NCI-H1436 treated with DMSO at 0.1 percent for 48 hours (cell line): Measurements from ENCODE around the gene HYDIN.

Experiments
- DNase-seq: peaks from one replicate; lab custom pipeline; 2025; lab: John Stamatoyannopoulos, UW

The HYDIN gene

GRCh38 chr16:71230122-71230845, at the start of gene HYDIN:
HYDIN (minus strand) TSS chr16:71230722; CDS start chr16:71186895, 43,827 bp downstream.
- no peak for DNase-seq

- no peak for DNase-seq
Observed at GRCh38 chr16:71276589-71277334, 46.2 kb upstream of the HYDIN start.

GRCh38 chr16:71273384-71273783, 42.9 kb upstream of the HYDIN start:
- no peak for DNase-seq

- no peak for DNase-seq
Observed at GRCh38 chr16:71264299-71264698, 33.8 kb upstream of the HYDIN start.

GRCh38 chr16:71263582-71263981, 33.1 kb upstream of the HYDIN start:
- no peak for DNase-seq

GRCh38 chr16:71262391-71262790, 31.9 kb upstream of the HYDIN start:
- no peak for DNase-seq

GRCh38 chr16:71260995-71261394, 30.5 kb upstream of the HYDIN start:
- no peak for DNase-seq

- no peak for DNase-seq
Observed at GRCh38 chr16:71259086-71259485, 28.6 kb upstream of the HYDIN start.

- DNase-seq, result no peak
Observed at GRCh38 chr16:71258372-71258771, 27.9 kb upstream of the HYDIN start.

- DNase-seq, result no peak
Observed at GRCh38 chr16:71257768-71258167, 27.2 kb upstream of the HYDIN start.

- DNase-seq, result no peak
Observed at GRCh38 chr16:71255721-71256120, 25.2 kb upstream of the HYDIN start.

GRCh38 chr16:71254832-71255525, 24.5 kb upstream of the HYDIN start:
- no peak for DNase-seq

GRCh38 chr16:71250461-71251235, 20.1 kb upstream of the HYDIN start:
- DNase-seq, result no peak

GRCh38 chr16:71249399-71249798, 18.9 kb upstream of the HYDIN start:
- no peak for DNase-seq

- DNase-seq, result no peak
Observed at GRCh38 chr16:71247478-71247877, 17.0 kb upstream of the HYDIN start.

- DNase-seq, result no peak
Observed at GRCh38 chr16:71246309-71246708, 15.8 kb upstream of the HYDIN start.

GRCh38 chr16:71244521-71244920, 14.0 kb upstream of the HYDIN start:
- no peak for DNase-seq

GRCh38 chr16:71242601-71243000, 12.1 kb upstream of the HYDIN start:
- no peak for DNase-seq

- no peak for DNase-seq
Observed at GRCh38 chr16:71242036-71242435, 11.5 kb upstream of the HYDIN start.

GRCh38 chr16:71229344-71229743, 1.2 kb downstream of the HYDIN start:
- DNase-seq, result no peak

GRCh38 chr16:71226229-71227141, 4.0 kb downstream of the HYDIN start:
- DNase-seq, result no peak
